Lower lobe of right lung (tissue), 2 donors: ENCODE results near the gene ITGAE. TPM values are rescaled to one million over a fixed set of nuclear protein-coding genes. Genes with fewer than 3 reads are reported as not detected.
"Not testable (repeated sequence)": the region's sequence is repeated elsewhere in the genome, so short reads cannot be mapped to it uniquely, and the experiment has no call there.

Experiments
- ATAC-seq, 2 donors: fragments of 200-7000 bp; cut with Tn5 transposase; one replicate each; pipeline ENCODE4 v1.9.1; 2020 to 2022; ENCODE audit warnings: mild to moderate bottlenecking in 2 of 2, moderate library complexity in 2 of 2
- DNase-seq: peaks from one replicate; pipeline ENCODE4 v3.0.0-alpha.2; 2020
- H3K27ac ChIP-seq: fragments of 200-600 bp; one replicate; pipeline ENCODE4 v1.8.0; 2022
- H3K27me3 ChIP-seq: fragments of 200-600 bp; one replicate; pipeline ENCODE4 v1.8.0; 2022; ENCODE audit warnings: low read depth
- H3K36me3 ChIP-seq: fragments of 200-600 bp; one replicate; pipeline ENCODE4 v1.8.0; 2022; ENCODE audit warnings: mild to moderate bottlenecking
- H3K4me1 ChIP-seq: fragments of 200-600 bp; one replicate; pipeline ENCODE4 v1.8.0; 2022
- H3K4me3 ChIP-seq: fragments of 200-600 bp; one replicate; pipeline ENCODE4 v1.8.0; 2022; ENCODE audit warnings: mild to moderate bottlenecking
- H3K9me3 ChIP-seq: fragments of 200-600 bp; one replicate; pipeline ENCODE4 v1.8.0; 2022
- CTCF ChIP-seq: fragments of 200-600 bp; IDR thresholded peaks from one replicate; pipeline ENCODE4 v1.8.0; 2022; ENCODE audit warnings: antibody characterized with exemption, mild to moderate bottlenecking
- intact Hi-C: fragments of 100-400 bp; cut with DNase I; formaldehyde crosslinking; loops from one replicate; pipeline ENCODE4 v1.11.0; 2022
- total RNA-seq: library from RNA; stranded (reverse); fragmentation: NEBNext Ultra II Directional; extraction: Animal tissue kit (Norgen Biotek cat#: 25700); gene quantifications from one replicate; pipeline ENCODE4 v1.2.1, GENCODE V29; 2021
- donor health status: DM: no; HTN: yes; CAD: no; lungs with severe emphysema.

Gene ITGAE
- total RNA-seq, 1 donor from 2014 or later, result 35.4 TPM

- Histone ChIP-seq H3K27me3 (no peaks in the 10 kb centered on the region), H3K36me3 (peaks cover 36% of the 10 kb centered on the region), H3K9me3 (no peaks in the 10 kb centered on the region), H3K4me3 (peak within 1 kb of the TSS; percentile 87), H3K27ac (peak within 1 kb of the TSS; percentile 90), H3K4me1 (peaks cover 20% of the 10 kb centered on the region)
- peak; percentile 94 for DNase-seq
- TF ChIP-seq CTCF, result peak; percentile 95
- peak; percentile 99 to 100 for ATAC-seq
- intact Hi-C loops, result no loop called here
Observed at GRCh38 chr17:3845621-3846436, 44.8 kb upstream of the ITGAE start, which contains the start of gene NCBP3. Gene NCBP3, minus strand, starts transcription at chr17:3846246. Its CDS starts 23 bp downstream, at chr17:3846223.

DNA sequence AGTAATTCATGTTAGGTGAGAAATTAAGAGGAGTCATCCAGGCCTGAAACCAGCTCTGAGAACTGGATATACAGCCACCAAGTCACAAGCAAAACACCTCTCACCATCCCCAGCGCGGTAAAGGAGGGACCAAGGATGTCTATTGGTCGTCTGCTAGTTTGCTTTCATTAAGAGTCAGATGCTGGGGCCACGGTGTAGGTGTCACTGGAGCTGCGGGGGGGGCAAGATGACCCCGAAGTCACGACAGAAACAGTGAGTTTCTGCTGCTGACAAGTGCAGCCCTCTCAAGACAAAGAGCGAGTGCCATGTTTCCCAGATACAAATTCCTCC lies 44.3 kb upstream of the ITGAE start:
- H3K27me3 ChIP-seq, result no peaks in the 10 kb centered on the region
- intact Hi-C loops, result no loop called here
- H3K27ac ChIP-seq, result peak overlapping the region; percentile 90
- H3K4me1 ChIP-seq, result peaks cover 20% of the 10 kb centered on the region
- no peaks in the 10 kb centered on the region for H3K9me3 ChIP-seq
- DNase-seq (no peak), ATAC-seq (peak in 1 of 2 donors; percentile 8)
- no peak for TF ChIP-seq CTCF
- H3K4me3 ChIP-seq, result peak overlapping the region; percentile 87
- peaks cover 42% of the 10 kb centered on the region for H3K36me3 ChIP-seq

- Histone ChIP-seq H3K4me1 (peaks cover 20% of the 10 kb centered on the region), H3K36me3 (peaks cover 49% of the 10 kb centered on the region), H3K4me3 (peak overlapping the region; percentile 87)
- H3K27me3 ChIP-seq, intact Hi-C loops, H3K27ac ChIP-seq, ATAC-seq, DNase-seq, H3K9me3 ChIP-seq: not testable (repeated sequence)
Observed at GRCh38 chr17:3844556-3844955, 43.6 kb upstream of the ITGAE start.

GRCh38 chr17:3843935-3844516 lies 43.0 kb upstream of the ITGAE start:
- H3K36me3 ChIP-seq, result peaks cover 54% of the 10 kb centered on the region
- H3K9me3 ChIP-seq, result no peaks in the 10 kb centered on the region
- ATAC-seq, result no peak
- H3K4me1 ChIP-seq, result peaks cover 20% of the 10 kb centered on the region
- peak; percentile 41 for TF ChIP-seq CTCF
- H3K27ac ChIP-seq, result no peak overlapping the region
- H3K27me3 ChIP-seq, result no peaks in the 10 kb centered on the region
- intact Hi-C loops, result no loop called here
- H3K4me3 ChIP-seq, result no peak overlapping the region
- no peak for DNase-seq

GRCh38 chr17:3838206-3838605 lies 37.2 kb upstream of the ITGAE start:
- intact Hi-C loops, result no loop called here
- Histone ChIP-seq H3K4me1 (peaks cover 12% of the 10 kb centered on the region), H3K9me3 (no peaks in the 10 kb centered on the region), H3K27ac (no peak overlapping the region), H3K36me3 (peaks cover 97% of the 10 kb centered on the region), H3K27me3 (no peaks in the 10 kb centered on the region), H3K4me3 (no peak overlapping the region)
- DNase-seq (no peak), ATAC-seq (peak; percentile 40 to 52)
- TF ChIP-seq CTCF, result no peak

- Histone ChIP-seq H3K9me3 (no peaks in the 10 kb centered on the region), H3K4me3 (no peak overlapping the region), H3K27me3 (no peaks in the 10 kb centered on the region), H3K36me3 (peaks cover 92% of the 10 kb centered on the region), H3K4me1 (peaks cover 12% of the 10 kb centered on the region), H3K27ac (no peak overlapping the region)
- DNase-seq, result no peak
- no peak for TF ChIP-seq CTCF
- intact Hi-C loops, result no loop called here
- ATAC-seq, result no peak
Observed at GRCh38 chr17:3836551-3836950, 35.6 kb upstream of the ITGAE start.
